ENCODE measurements around the gene GATAD2A. TPM values are rescaled to one million over a fixed set of nuclear protein-coding genes. Genes with fewer than 3 reads are reported as not detected.

The GATAD2A gene
- total RNA-seq, 3 donors from 2014 or later = 89.3 to 117 (median 107) TPM

DNA sequence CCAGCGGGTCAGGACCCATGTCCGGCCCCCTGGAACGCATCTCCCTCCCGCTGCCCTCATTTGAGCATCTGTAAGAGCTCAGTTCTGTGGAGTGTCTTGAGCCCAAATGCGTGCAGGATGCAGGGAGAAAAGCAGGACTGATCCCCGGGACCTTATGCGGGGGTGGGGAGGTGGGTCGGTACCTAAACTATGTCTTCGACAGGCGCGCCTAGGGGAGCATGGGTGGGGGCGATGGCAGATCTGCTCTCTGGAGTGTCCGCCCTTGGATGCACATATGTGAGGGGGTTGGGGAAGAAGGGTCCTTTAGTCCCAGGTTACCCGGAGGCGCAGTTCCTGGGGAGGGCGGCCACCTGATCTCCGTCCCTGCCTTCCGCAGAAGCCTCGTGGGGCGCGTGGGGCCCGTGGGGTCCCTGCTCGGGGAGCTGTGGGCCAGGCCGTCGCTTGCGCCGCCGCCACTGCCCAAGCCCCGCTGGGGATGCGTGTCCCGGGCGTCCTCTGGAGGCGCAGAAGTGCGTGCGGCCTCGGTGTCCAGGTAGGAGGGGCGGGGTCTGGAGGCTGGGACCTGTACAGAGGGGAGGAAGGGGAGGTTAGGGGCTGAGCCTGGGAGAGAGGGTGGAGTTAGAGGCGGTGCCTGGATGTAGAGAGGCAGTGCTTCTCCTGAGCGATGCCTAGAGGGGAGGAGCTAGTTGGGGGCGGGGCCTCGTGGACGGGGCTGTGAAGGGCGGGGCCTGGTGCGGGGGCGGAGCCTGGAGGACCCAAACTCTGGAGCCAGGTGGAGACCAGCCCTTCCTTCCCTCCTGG, 135.4 kb downstream of the GATAD2A start:
- TF ChIP-seq, protein P1, sequence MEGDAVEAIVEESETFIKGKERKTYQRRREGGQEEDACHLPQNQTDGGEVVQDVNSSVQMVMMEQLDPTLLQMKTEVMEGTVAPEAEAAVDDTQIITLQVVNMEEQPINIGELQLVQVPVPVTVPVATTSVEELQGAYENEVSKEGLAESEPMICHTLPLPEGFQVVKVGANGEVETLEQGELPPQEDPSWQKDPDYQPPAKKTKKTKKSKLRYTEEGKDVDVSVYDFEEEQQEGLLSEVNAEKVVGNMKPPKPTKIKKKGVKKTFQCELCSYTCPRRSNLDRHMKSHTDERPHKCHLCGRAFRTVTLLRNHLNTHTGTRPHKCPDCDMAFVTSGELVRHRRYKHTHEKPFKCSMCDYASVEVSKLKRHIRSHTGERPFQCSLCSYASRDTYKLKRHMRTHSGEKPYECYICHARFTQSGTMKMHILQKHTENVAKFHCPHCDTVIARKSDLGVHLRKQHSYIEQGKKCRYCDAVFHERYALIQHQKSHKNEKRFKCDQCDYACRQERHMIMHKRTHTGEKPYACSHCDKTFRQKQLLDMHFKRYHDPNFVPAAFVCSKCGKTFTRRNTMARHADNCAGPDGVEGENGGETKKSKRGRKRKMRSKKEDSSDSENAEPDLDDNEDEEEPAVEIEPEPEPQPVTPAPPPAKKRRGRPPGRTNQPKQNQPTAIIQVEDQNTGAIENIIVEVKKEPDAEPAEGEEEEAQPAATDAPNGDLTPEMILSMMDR (IDR thresholded peaks at IDR 0.05) = no peak
- intact Hi-C loops (cut with DNase I, micrococcal nuclease) = no loop called here
- ATAC-seq = peak; percentile 78
- DNase-seq = peak; percentile 62 to 79 (median 72)
- H3K4me1 ChIP-seq (ENCODE audit: low read depth) = peaks cover 20% of the 10 kb centered on the region
- H3K9me3 ChIP-seq = no peaks in the 10 kb centered on the region
- H3K4me3 ChIP-seq = no peak overlapping the region
- no peaks in the 10 kb centered on the region for H3K36me3 ChIP-seq (ENCODE audit: low read depth)

DNA sequence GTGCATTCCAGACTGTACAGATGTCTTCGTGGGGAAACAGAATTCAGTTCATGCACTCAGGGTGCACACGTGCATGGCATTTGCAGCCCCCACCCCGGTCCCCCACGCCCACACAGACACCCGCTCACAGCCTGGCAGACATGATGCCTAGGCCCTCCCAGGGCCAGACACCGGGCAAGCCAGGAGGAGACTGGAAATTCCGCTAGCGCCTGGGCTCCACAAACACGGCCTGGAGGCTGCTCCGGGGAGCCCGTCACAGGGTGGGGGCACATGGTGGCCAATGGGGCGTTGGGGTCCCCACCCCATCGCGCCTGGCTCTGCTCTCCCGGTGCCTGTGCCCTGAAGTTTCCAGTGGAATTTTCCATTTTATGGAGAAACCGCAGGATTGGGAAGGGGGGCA, 136.1 kb downstream of the GATAD2A start:
- DNase-seq (no peak), ATAC-seq (no peak)
- TF ChIP-seq, protein P1 (IDR thresholded peaks at IDR 0.05) = no peak
- Histone ChIP-seq H3K36me3 (ENCODE audit: low read depth) (no peaks in the 10 kb centered on the region), H3K9me3 (no peaks in the 10 kb centered on the region), H3K4me1 (ENCODE audit: low read depth) (peaks cover 20% of the 10 kb centered on the region), H3K4me3 (no peak overlapping the region)
- intact Hi-C loops (cut with DNase I, micrococcal nuclease) = no loop called here

DNA sequence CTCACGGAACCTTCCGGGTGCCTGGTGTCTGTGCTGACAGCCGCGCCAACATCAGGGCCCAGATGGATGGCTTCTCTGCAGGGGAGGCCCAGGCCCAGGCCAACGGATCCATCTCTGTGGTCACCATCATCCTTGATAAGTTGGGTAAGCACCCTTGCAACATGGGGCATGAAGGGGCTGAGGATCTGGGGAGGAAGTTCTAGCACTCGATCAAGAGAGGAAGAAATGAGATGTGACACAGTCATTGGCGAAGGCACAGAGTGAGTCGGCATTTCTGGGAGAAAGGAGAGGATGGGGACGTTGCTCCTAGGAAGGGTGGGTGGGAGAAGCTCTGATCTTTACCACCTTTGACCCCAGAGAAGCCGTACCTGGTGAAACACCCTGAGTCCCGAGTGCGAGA, 137.0 kb downstream of the GATAD2A start:
- ATAC-seq = no peak
- Histone ChIP-seq H3K9me3 (no peaks in the 10 kb centered on the region), H3K4me1 (ENCODE audit: low read depth) (peaks cover 18% of the 10 kb centered on the region), H3K36me3 (ENCODE audit: low read depth) (no peaks in the 10 kb centered on the region), H3K4me3 (no peak overlapping the region)
- no peak for DNase-seq
- TF ChIP-seq, protein P1 (IDR thresholded peaks at IDR 0.05) = no peak
- intact Hi-C loops (cut with DNase I, micrococcal nuclease) = no loop called here

DNA sequence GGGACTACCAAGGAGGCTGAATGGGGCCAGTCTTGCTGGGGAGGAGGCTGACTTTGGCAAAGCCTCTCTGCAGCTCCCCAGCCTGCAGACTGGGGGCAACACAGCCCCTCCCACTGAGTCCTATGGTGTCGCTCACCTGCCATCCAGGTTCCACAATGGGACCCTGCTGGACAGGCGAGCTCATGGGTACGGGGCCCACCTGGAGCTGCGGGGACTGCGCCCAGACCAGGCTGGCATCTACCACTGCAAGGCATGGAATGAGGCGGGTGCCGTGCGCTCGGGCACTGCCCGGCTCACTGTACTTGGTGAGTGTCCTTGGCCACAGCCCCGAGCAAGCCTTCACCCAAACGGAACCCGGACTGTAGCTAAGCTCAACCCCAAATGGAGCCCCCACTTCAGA, 137.6 kb downstream of the GATAD2A start:
- Histone ChIP-seq H3K4me3 (no peak overlapping the region), H3K9me3 (no peaks in the 10 kb centered on the region), H3K36me3 (ENCODE audit: low read depth) (no peaks in the 10 kb centered on the region), H3K4me1 (ENCODE audit: low read depth) (peaks cover 14% of the 10 kb centered on the region)
- ATAC-seq (no peak), DNase-seq (no peak)
- TF ChIP-seq, protein P1 (IDR thresholded peaks at IDR 0.05) = no peak
- intact Hi-C loops (cut with DNase I, micrococcal nuclease) = no loop called here

DNA sequence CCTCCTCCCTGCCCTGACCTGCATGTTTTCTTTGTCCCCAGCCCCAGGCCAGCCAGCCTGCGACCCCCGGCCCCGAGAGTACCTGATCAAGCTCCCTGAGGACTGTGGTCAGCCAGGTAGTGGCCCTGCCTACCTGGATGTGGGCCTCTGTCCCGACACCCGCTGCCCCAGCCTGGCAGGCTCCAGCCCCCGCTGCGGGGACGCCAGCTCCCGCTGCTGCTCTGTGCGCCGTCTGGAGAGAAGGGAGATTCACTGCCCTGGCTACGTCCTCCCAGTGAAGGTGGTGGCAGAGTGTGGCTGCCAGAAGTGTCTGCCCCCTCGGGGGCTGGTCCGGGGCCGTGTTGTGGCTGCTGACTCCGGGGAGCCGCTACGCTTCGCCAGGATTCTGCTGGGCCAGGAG, 138.2 kb downstream of the GATAD2A start:
- intact Hi-C loops (cut with DNase I, micrococcal nuclease) = no loop called here
- Histone ChIP-seq H3K36me3 (ENCODE audit: low read depth) (no peaks in the 10 kb centered on the region), H3K9me3 (no peaks in the 10 kb centered on the region), H3K4me1 (ENCODE audit: low read depth) (peaks cover 8% of the 10 kb centered on the region), H3K4me3 (no peak overlapping the region)
- no peak for ATAC-seq
- no peak for DNase-seq
- TF ChIP-seq, protein P1 (IDR thresholded peaks at IDR 0.05) = no peak

All from mucosa of descending colon (tissue), 3 donors.